NCI-H1930 (cell line): ENCODE measurements around the gene SPATA4.

Source experiments
- DNase-seq, 2 experiments: peaks; one replicate each; lab custom pipeline; 2025; lab: John Stamatoyannopoulos, UW

Gene SPATA4

GRCh38 chr4:176189891-176190795 is 5.2 kb downstream of the SPATA4 start:
- no peak for DNase-seq

GRCh38 chr4:176188654-176189053 is 6.7 kb downstream of the SPATA4 start:
- DNase-seq, result no peak

GRCh38 chr4:176187624-176188023 is 7.8 kb downstream of the SPATA4 start:
- no peak for DNase-seq

- DNase-seq, result no peak
Observed at GRCh38 chr4:176186671-176187395, 8.6 kb downstream of the SPATA4 start.

GRCh38 chr4:176186067-176186466 is 9.3 kb downstream of the SPATA4 start:
- DNase-seq, result no peak

- DNase-seq, result no peak
Observed at GRCh38 chr4:176185051-176185450, 10.3 kb downstream of the SPATA4 start.

- DNase-seq, result no peak
Observed at GRCh38 chr4:176163041-176163440, 32.3 kb downstream of the SPATA4 start.

- DNase-seq, result no peak
Observed at GRCh38 chr4:176156656-176157055, 38.7 kb downstream of the SPATA4 start.

GRCh38 chr4:176153124-176153523 is 42.3 kb downstream of the SPATA4 start:
- no peak for DNase-seq

- no peak for DNase-seq
Observed at GRCh38 chr4:176150704-176151103, 44.7 kb downstream of the SPATA4 start.

GRCh38 chr4:176150356-176150682 is 45.1 kb downstream of the SPATA4 start:
- no peak for DNase-seq

- no peak for DNase-seq
Observed at GRCh38 chr4:176149680-176150355, 45.6 kb downstream of the SPATA4 start.

GRCh38 chr4:176142253-176142652 is 53.1 kb downstream of the SPATA4 start:
- DNase-seq, result no peak

GRCh38 chr4:176139518-176139917 is 55.9 kb downstream of the SPATA4 start:
- no peak for DNase-seq

- DNase-seq, result no peak
Observed at GRCh38 chr4:176137631-176138030, 57.8 kb downstream of the SPATA4 start.

GRCh38 chr4:176134670-176135069 is 60.7 kb downstream of the SPATA4 start:
- no peak for DNase-seq
